GM21737 (cell line): ENCODE results near the gene MIS12.

Experiments used
- ATAC-seq: cut with Tn5 transposase; IDR thresholded peaks from one replicate; pipeline ENCODE4 v1.9.1; 2021; ENCODE audit warnings: mild to moderate bottlenecking, moderate library complexity; ENCODE audit not compliant: unreplicated experiment

The MIS12 gene, protein sequence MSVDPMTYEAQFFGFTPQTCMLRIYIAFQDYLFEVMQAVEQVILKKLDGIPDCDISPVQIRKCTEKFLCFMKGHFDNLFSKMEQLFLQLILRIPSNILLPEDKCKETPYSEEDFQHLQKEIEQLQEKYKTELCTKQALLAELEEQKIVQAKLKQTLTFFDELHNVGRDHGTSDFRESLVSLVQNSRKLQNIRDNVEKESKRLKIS

GRCh38 chr17:5486206-5487124 lies at the start of gene MIS12:
TSS of gene MIS12 (plus strand) at chr17:5486566. CDS start at chr17:5488863, 2,297 bp downstream.
- peak; percentile 69 for ATAC-seq

- ATAC-seq, result no peak
Observed at GRCh38 chr17:5437721-5438317, 48.5 kb upstream of the MIS12 start.

GRCh38 chr17:5438716-5439445 lies 47.5 kb upstream of the MIS12 start, which contains the start of gene C1QBP:
TSS of gene C1QBP (minus strand) at chr17:5439155. CDS start at chr17:5439073, 82 bp downstream.
- ATAC-seq, result peak; percentile 84

DNA sequence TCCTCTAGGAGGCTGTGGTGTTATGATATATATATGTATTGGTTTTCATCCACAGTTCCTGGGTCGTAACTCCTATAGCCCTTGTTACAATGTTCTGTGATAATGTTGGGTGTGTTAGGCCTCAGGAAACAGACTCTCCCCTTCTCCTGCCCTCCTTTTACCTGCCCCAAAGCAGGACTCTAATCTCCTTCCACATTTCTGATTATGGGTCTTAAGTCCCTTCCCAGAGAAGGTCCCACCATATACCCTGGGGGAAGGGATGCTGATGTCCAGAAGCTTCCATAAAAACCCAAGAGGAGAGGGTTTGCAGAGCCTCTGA lies 47.0 kb upstream of the MIS12 start:
- ATAC-seq, result no peak

GRCh38 chr17:5443728-5444127 lies 42.6 kb upstream of the MIS12 start:
- no peak for ATAC-seq

DNA sequence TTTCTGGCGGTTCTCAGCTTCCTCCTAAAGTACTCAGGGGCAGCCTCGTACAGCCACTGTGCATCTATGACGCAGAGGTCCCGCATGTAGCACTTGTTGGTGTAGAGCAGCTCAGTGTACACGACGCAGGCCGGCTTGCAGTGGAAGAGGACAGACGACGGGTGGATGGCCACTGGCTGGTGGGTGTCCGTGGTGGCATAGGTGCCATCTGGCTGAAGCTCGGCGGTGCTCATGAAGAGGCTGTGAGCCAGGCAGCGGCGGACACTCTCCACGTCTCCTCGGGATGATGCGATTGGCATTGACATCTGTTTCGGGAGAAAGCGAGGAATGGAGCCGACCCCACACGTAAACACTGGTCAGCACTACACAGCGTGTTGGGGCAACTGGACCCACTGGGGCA lies 42.2 kb upstream of the MIS12 start:
- no peak for ATAC-seq

- ATAC-seq, result no peak
Observed at GRCh38 chr17:5446786-5447185, 39.6 kb upstream of the MIS12 start.

GRCh38 chr17:5464717-5465507 lies 21.5 kb upstream of the MIS12 start:
- ATAC-seq, result no peak

DNA sequence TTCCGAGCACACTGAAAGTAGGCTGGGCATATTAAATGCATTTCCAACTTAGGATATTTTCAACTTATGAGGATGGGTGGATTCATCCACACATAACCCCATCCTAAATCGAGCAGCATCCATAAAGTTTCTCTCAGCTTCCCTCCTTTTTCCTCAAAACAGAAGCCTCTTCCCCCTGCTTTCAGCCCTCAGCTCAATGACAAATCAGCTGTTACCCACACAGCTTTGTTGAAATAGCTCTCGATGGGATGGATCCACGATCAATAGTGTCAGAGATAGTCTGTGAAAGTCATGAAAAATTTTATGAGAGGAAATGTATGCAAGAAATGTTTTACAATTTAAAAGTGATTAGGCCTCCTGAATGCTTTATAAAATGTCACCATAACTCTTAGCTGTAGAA lies 20.1 kb upstream of the MIS12 start:
- ATAC-seq, result no peak

- ATAC-seq, result no peak
Observed at GRCh38 chr17:5467416-5467815, 18.9 kb upstream of the MIS12 start.

GRCh38 chr17:5468075-5468473 lies 18.3 kb upstream of the MIS12 start:
- ATAC-seq, result peak; percentile 20

GRCh38 chr17:5472511-5472910 lies 13.9 kb upstream of the MIS12 start:
- ATAC-seq, result no peak

GRCh38 chr17:5473906-5474305 lies 12.5 kb upstream of the MIS12 start:
- ATAC-seq, result no peak

DNA sequence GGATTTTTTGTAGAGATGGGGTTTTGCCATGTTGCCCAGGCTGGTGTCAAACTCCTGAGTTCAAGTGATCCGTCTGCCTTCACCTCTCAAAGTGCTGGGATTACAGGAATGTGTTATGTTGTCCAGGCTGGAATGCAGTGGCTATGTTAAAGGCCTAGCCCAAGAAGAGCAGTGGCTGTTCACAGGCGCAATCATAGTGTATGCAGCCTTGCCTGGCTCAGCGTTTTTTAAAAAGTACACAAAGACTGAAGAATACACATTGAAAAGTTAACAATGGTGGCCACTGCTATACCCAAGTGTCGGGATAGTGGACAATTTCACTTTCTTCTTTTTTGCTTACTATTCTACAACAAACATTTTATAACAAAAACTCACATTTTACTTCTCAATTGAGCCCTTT lies 7.4 kb upstream of the MIS12 start:
- ATAC-seq, result no peak

DNA sequence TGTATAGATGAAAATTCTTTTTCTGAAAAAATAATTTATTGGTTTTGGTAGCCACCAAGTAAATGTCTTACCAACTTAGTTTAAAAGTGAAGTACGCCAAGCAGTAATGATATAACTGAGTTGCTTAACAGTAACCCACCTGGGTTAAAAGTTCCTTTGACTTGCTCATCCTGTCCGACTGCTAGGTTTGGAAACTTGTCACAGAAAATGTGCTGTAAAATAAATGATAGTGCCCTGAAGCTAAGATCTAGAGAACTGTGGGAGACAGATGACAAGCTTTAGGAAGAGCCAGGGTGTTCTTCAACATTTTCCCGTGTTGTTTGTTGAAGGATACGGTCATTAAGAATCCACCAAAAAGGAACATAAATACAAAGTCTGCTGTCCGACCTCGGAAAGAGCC lies 5.4 kb upstream of the MIS12 start:
- no peak for ATAC-seq

- no peak for ATAC-seq
Observed at GRCh38 chr17:5481451-5481850, 4.9 kb upstream of the MIS12 start.

DNA sequence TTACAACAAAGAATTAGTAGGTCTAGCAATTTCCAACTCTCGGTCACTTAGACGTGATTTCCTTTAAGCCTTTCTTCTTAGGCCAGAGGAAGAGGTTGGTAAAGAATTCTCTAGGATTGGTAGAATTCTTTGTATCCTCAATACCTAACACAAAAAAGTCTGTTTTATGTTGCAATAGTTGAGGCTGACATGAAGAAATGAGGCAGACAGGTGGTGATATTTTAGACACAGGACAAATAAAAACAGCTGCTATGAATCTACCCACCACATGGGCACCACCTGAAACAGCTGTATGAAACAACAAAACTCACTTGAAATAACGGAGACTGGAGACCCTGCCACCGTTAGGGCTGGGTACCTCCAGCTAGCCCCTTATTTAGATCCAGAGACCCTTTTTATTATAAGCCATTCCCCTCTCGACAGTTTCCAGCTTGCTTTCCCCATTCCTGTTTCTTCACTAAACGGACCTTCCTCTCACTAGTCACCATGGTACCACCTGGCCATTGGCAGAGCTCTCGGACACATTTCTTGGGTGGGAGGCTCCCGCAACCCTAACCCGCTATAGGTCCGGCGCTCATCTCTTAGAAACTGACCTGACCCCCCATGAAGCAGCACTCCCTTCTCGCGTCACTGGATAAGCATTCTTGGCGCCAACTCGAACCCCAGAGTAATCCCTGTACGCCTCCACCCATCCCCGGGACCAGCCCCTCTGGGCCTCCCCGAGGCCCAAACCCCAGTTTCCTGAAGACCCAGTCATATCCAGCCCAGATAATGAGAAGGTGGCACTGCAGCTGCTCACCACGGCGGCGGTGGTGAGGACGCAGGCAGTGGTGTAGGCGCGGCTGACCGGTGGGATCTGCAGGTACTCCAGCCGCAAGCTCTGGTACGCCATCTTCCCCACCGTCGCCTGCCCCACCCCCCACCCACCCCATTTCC lies 828 bp upstream of the MIS12 start, which contains the start of gene DERL2:
Gene DERL2, minus strand, starts transcription at position 909 of the 936 bp plus-strand sequence. Its CDS starts 17 bp downstream, at position 892.
- peak; percentile 16 for ATAC-seq

- ATAC-seq, result no peak
Observed at GRCh38 chr17:5488752-5489151, 2.4 kb downstream of the MIS12 start.

DNA sequence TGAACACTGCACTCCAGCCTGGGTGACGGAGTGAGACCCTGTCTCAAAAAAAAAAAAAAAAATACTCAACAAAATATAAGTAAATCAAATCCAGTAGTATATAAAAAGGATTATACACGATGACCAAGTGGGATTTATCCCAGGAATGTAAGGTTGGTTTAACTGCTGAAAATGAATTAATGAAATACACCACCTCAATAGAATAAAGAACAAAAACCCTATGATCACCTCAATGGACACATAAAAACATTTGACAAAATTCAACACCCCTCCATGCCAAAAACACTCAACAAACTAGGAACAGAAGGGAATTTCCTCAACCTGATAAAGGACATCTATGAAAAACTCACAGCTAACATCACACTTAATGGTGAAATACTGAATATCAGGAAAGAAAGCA lies 6.6 kb downstream of the MIS12 start:
- no peak for ATAC-seq
